GM18526 (cell line): ENCODE results near the gene HGFAC.

Experiments
- POLR2A ChIP-seq: IDR thresholded peaks from 3 replicates; pipeline ENCODE4 v1.6.1; 2011; ENCODE audit not compliant: insufficient read length; ENCODE audit errors: extremely low read depth

Gene HGFAC

DNA sequence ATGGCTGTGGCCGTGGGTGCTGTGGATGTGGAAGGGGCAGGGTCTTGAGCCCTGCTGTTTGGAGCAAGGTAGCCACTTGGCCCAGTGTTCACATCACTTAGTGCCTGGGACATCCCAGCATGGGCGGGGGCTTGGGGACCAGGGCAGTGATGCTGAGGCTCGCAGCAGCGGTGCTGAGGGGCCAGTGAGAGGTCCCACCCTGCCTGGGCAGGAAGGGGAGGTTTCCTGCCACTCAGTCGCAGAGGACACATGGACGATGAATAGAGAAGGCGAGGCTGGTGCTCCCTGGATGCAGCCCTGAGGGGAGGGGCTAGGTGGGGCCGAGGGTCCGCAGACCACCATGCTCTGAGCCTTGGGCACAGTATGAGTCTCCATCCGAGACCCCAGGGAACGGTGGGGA is 47.1 kb downstream of the HGFAC start:
- TF ChIP-seq POLR2A: no peak

- no peak for TF ChIP-seq POLR2A
Measured at GRCh38 chr4:3489451-3489962, 47.7 kb downstream of the HGFAC start.

DNA sequence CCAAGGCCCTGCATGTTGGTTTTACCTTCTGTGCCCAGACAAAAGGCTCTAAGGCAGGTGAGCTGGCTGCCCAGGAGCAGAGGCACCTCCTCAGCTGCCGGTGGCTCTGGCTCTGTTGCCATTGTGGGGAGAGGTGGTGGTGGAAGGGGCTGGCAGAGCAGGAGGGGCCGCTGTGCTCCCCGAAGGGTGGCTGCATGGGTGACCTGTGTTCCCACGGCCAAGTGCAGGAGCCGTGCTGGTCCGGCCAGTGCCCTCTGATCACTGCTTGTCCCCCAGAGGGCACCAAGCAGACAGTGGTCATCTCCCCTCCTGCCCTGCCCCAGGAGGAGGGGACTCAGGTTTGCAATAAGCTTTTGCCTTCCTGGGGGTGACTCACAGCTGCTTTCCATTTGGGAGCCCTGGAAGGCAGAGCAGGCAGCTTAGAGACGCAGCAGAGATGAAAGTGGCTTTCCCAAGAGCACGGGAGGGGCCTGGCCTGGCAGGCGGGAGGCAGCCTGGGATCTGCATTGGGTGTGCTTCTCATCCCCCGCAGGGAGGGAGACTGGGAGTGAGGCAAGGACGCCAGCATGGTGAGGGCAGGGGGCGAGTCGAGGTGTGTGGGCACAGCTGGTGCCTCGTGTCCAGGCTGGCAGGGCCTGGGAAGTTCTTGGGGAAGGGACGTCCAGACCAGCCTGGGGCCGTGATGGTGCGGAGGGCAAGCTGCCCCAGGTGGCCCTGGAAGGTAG is 50.1 kb downstream of the HGFAC start:
- TF ChIP-seq POLR2A: no peak

DNA sequence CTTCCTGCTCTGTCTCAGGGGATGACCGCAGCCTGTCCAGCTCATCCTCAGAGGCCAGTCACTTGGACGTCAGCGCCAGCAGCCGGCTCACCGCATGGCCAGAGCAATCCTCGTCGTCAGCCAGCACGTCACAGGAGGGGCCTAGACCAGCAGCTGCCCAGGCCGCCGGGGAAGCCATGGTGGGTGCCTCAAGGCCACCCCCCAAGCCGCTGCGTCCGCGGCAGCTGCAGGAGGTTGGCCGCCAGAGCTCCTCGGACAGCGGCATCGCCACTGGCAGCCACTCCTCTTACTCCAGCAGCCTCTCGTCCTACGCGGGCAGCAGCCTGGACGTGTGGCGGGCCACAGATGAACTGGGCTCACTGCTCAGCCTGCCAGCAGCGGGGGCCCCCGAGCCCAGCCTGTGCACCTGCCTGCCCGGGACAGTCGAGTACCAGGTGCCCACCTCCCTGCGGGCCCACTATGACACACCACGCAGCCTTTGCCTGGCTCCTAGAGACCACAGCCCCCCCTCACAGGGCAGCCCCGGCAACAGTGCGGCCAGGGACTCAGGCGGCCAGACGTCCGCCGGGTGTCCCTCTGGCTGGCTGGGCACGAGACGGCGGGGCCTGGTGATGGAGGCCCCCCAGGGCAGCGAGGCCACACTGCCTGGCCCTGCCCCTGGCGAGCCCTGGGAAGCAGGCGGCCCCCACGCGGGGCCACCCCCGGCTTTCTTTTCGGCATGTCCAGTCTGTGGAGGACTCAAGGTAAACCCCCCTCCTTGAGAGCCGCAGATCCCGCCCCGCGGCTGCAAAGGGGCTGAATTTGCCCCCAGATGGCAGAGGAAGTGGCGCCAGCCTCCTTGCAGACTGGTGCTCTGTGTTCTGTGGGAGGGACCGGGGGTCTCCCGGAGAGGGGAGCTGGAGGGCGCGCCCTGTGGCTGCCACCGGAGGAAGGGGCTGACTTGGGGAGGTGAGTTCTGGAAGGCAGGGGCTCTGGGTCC is 51.3 kb downstream of the HGFAC start:
- TF ChIP-seq POLR2A: no peak

- TF ChIP-seq POLR2A: no peak
Measured at GRCh38 chr4:3493720-3494461, 52.1 kb downstream of the HGFAC start.

DNA sequence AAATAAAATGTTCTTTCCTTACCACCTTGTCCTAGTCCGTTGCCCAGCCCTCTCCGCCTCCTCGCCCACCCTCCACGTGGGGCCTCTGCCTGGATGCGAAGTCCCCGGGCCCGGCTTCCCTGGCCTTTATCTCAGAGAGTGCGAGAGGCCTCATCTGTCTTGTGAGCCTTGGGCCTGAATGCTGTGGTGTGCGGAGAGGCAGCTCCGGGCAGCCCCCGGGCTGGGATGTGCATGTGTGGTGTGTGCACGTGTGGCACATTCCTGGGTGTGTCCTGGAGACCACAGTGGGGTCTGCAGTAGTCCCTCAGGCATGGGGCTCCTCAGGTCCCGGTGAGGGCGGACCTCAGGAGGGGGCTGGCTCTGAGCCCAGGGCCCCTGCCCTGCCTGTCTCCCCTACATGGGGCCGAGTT is 52.7 kb downstream of the HGFAC start:
- no peak for TF ChIP-seq POLR2A

DNA sequence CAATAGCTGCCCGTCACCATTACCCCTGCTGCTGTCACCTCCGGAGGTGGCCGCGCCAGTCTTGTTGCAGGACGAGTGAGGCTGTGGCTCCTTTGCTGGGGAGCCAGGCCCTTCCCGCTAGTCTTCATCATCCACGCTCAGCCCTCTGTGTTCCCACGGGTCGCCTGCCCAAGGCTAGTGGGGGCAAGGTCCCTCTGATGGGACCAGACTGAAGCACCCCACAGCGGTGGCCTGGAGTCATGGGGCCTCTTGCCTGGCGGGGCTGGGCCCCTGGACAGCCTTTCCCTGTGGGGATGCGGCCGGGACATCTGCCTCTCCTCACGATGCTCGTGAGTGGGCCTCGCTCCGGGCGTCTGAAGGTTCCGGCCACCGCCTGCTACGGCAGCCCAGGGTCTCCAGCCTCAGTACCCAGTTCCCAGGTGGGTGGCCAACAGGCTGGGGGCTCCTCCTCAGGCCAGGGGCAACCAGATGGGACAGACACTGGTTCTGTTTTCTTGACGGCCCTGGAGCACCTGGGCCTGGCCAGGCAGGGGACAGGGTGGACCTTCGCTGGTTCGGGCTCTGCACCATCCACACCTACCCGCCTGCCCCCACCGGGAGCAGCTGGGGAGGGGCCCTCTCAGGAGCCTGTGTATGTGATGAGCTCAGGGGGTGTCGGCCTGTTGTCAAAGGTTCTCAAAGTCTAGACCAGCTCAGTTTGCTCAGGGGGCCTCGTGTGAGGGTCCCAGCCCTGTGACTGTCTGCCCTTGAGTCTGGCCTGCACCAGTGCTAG is 53.6 kb downstream of the HGFAC start:
- no peak for TF ChIP-seq POLR2A

DNA sequence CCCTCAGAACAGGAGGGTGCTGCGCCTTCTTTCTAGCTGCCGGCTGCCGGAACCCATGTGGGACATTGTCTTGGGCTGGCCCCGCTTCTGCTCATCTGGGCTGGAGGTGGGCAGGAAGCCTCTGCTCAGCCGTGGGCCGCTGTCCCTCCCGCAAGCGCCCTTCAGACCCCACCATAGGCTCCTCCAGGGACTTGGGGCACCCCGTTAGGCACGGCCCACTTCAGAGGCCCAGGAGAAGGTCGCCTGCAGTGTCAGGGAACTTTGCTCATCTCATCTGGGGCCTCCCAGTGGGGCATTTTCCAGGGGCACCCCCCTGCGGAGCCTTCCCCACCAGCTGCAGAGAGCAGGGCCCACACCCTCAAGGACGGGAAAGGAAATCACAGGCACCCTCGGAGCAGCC is 54.3 kb downstream of the HGFAC start:
- no peak for TF ChIP-seq POLR2A

DNA sequence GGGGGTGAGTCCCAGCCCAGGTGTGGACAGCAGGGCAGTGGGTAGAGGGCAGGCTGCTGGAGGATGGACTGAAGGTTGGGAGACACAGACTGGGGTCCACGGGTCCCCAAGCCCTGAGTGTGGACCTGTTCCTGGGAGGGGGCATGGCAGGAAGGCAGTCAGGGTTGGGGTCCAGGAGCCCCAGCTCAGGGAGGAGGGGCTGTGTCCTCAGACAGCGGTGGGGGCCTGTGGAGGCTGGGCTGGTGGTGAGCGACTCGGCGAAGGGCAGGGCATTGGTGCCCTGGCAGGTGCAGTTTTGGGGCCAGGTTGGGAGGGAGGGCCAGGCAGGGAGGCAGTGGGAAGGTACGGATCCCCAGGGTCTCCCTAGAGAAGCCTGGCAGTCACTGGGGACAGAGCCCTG is 55.3 kb downstream of the HGFAC start:
- TF ChIP-seq POLR2A: no peak

GRCh38 chr4:3497523-3498389 is 56.0 kb downstream of the HGFAC start:
- no peak for TF ChIP-seq POLR2A

DNA sequence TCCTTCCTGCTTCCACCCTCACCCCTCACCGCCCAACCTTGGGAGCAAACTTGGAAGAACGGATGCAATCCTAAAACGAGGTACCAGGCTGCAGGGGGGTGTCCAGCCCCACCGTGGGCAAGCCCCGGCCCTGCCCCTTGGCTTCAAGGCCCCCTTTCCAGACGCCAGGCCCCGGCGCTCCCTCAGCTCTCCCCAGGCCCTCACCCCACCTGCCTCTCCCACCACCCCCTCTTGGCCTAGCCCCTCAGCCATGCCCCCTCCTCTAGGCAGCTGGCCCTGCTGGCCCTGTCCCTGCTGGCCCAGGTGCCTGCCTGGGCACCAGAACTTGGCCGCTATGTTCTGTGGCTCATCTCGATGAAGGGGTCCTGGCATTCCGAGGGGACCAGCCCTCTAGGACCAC is 56.6 kb downstream of the HGFAC start:
- TF ChIP-seq POLR2A: no peak
